Heart left ventricle (tissue), 13 donors: ENCODE measurements around the gene CLDN24.

ENCODE experiments used
- POLR2A ChIP-seq, 2 donors: fragments of 450-650 bp; IDR thresholded peaks; one replicate each; pipeline ENCODE4 v1.6.1; 2017; ENCODE audit warnings: antibody characterized with exemption in 2 of 2, mild to moderate bottlenecking in 2 of 2, moderate library complexity in 2 of 2
- TF ChIP-seq, protein P1 (sequence below), 12 donors: fragments of 200-600 bp; sonication (generic) in 4 of 12; IDR thresholded peaks; one replicate each; pipeline versions ENCODE4 v1.5.0 to v1.8.0; 2018 to 2022; ENCODE audit warnings: antibody characterized with exemption in 12 of 12, mild to moderate bottlenecking in 5 of 12
- donor health status: ischemic (EF 13 %, LVEDD 7.1; RV severe dilation, severe dysfunction).
- donor health status: DM: no; HTN: yes; CAD: no.
- donor health status: DM: no; HTN: no; CAD: no.
- donor health status: ischemic (EF 25% LVEDD 6.9; RV normal size, moderate dysfunction).
- donor health status: ischemic (EF 25% LVEDD 5.7; RV mildly dilated, moderate dysfunction).
- donor health status: ischemic (EF 35%, LVEDD 5.7; RV mildly dilated, moderate dysfunction).
- donor health status: nonischemic (EF 11% LVEDD 7.7; RV severe dilation, severe dysfunction).
- donor health status: DM: yes; HTN: yes; CAD: no.
- donor health status: PGD.
- donor health status: ischemic (EF 29% LVEDD 5.4; RV normal size, mild dysfunction).
- donor health status: nonischemic (EF 23%, LVEDD 6.1; RV moderate dilation, normal function).

DNA sequence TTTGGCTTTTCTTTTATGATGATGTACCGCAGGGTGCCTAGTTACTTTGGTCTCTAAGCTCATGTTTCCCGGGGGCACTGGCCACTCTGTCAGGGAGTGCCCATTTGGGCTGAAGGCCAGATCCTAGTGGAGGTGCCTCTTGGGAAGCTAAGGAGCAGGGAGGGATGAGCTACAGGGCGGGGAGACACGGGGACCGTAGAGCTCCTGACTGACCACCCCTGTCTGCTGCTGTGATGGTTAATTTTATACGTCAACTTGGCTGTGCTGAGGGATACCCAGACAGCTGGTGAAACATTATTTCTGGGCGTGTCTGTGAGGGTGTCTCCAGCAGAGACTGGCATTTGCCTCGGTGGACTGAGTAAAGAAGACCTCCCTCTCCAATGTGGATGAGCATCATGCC is 24.9 kb upstream of the CLDN24 start:
- TF ChIP-seq POLR2A (IDR thresholded peaks at IDR 0.05): no peak
- TF ChIP-seq, protein P1, sequence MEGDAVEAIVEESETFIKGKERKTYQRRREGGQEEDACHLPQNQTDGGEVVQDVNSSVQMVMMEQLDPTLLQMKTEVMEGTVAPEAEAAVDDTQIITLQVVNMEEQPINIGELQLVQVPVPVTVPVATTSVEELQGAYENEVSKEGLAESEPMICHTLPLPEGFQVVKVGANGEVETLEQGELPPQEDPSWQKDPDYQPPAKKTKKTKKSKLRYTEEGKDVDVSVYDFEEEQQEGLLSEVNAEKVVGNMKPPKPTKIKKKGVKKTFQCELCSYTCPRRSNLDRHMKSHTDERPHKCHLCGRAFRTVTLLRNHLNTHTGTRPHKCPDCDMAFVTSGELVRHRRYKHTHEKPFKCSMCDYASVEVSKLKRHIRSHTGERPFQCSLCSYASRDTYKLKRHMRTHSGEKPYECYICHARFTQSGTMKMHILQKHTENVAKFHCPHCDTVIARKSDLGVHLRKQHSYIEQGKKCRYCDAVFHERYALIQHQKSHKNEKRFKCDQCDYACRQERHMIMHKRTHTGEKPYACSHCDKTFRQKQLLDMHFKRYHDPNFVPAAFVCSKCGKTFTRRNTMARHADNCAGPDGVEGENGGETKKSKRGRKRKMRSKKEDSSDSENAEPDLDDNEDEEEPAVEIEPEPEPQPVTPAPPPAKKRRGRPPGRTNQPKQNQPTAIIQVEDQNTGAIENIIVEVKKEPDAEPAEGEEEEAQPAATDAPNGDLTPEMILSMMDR (IDR thresholded peaks at IDR 0.05): no peak
